ENCODE measurements around the gene ZSWIM4. TPM values are rescaled to one million over a fixed set of nuclear protein-coding genes. Genes with fewer than 3 reads are reported as not detected.

The ZSWIM4 gene
- total RNA-seq, 1 donor from 2014 or later: 9.5 TPM

GRCh38 chr19:13827656-13828055 lies 32.4 kb downstream of the ZSWIM4 start:
- Mint-ChIP-seq H3K4me3 (ENCODE audit: unreplicated experiment) (no peak overlapping the region), H3K36me3 (ENCODE audit: low read depth) (peaks cover 20% of the 10 kb centered on the region), H3K27me3 (ENCODE audit: low read depth) (no peaks in the 10 kb centered on the region), H3K27ac (ENCODE audit: unreplicated experiment) (no peak overlapping the region), H3K4me1 (ENCODE audit: low read depth) (no peaks in the 10 kb centered on the region), H3K9me3 (ENCODE audit: low read depth) (no peaks in the 10 kb centered on the region)
- DNase-seq (ENCODE audit: low spot score): no peak
- peak; percentile 20 for TF ChIP-seq CTCF (IDR thresholded peaks at IDR 0.05)

DNA sequence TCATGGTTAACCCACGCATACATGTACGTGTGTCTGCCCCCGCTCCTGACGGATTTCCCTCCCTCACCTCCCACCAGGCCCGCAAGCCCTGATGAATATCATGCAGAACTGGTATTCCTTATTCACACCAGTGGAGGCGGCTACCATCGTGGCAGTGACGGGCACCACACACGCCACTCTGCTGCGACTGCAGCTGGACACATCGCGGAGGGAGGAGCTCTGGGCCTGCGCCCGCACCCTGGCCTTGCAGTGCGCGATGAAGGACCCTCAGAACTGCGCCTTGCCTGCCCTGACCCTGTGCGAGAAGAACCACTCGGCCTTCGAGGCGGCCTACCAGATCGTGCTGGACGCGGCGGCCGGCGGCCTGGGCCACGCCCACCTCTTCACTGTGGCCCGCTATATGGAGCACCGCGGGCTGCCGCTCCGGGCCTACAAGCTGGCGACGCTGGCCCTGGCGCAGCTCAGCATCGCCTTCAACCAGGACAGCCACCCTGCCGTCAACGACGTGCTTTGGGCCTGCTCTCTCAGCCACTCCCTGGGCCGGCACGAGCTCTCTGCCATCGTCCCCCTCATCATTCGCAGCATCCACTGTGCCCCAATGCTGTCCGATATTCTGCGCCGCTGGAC lies 35.0 kb downstream of the ZSWIM4 start:
- Mint-ChIP-seq H3K36me3 (ENCODE audit: low read depth) (peaks cover 20% of the 10 kb centered on the region), H3K9me3 (ENCODE audit: low read depth) (no peaks in the 10 kb centered on the region), H3K4me1 (ENCODE audit: low read depth) (peaks cover 20% of the 10 kb centered on the region), H3K4me3 (ENCODE audit: unreplicated experiment) (no peak overlapping the region), H3K27ac (ENCODE audit: unreplicated experiment) (peak overlapping the region; percentile 49), H3K27me3 (ENCODE audit: low read depth) (no peaks in the 10 kb centered on the region)
- TF ChIP-seq CTCF (IDR thresholded peaks at IDR 0.05): no peak
- no peak for DNase-seq (ENCODE audit: low spot score)

DNA sequence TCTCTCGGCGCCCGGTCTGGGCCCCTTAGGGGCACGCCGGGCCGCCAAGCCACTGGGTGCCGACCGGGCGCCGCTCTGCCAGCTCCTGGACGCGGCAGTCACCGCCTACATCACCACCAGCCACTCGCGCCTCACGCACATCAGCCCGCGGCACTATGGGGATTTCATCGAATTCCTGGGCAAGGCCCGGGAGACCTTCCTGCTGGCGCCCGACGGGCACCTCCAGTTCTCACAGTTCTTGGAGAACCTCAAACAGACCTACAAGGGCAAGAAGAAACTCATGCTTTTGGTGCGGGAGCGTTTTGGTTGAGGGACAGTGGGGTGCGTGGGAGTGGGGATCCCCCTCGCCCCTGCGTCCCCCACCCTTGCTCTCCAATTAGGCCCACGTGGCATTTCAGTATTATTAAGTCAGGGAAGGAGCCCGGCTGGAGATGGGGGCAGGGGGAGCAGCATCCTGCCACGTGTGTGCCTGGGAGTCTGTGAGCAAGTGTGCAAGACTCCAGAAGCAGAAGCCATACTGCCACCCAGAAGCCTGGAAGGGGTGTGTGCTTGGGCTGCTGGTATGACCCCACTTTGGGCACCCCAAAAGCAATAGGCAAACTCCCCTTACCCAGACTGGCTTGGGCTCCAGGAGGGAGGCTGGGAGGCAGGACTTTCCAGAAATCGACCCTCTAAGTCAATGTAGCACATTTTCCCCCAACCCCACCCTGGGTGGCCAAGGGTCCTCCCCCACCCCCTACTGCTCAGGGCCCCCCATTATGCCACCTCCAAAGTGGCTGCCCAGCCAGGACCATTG lies 35.7 kb downstream of the ZSWIM4 start:
- no peak for TF ChIP-seq CTCF (IDR thresholded peaks at IDR 0.05)
- peaks cover 27% of the 10 kb centered on the region for H3K4me1 Mint-ChIP-seq (ENCODE audit: low read depth)
- H3K36me3 Mint-ChIP-seq (ENCODE audit: low read depth): peaks cover 19% of the 10 kb centered on the region
- no peaks in the 10 kb centered on the region for H3K9me3 Mint-ChIP-seq (ENCODE audit: low read depth)
- H3K27me3 Mint-ChIP-seq (ENCODE audit: low read depth): no peaks in the 10 kb centered on the region
- no peak for DNase-seq (ENCODE audit: low spot score)
- peak overlapping the region; percentile 88 for H3K27ac Mint-ChIP-seq (ENCODE audit: unreplicated experiment)
- H3K4me3 Mint-ChIP-seq (ENCODE audit: unreplicated experiment): no peak overlapping the region

- Mint-ChIP-seq H3K9me3 (ENCODE audit: low read depth) (no peaks in the 10 kb centered on the region), H3K4me3 (ENCODE audit: unreplicated experiment) (no peak overlapping the region), H3K27me3 (ENCODE audit: low read depth) (no peaks in the 10 kb centered on the region)
Observed at GRCh38 chr19:13831537-13832467, 36.6 kb downstream of the ZSWIM4 start.

More at GRCh38 chr19:13831537-13832467, 36.6 kb downstream of the ZSWIM4 start:
- Mint-ChIP-seq H3K27ac (ENCODE audit: unreplicated experiment) (peak overlapping the region; percentile 94), H3K4me1 (ENCODE audit: low read depth) (peaks cover 35% of the 10 kb centered on the region), H3K36me3 (ENCODE audit: low read depth) (peaks cover 17% of the 10 kb centered on the region)
- no peak for TF ChIP-seq CTCF (IDR thresholded peaks at IDR 0.05)
- DNase-seq (ENCODE audit: low spot score): no peak
